ENCODE measurements around the gene NT5C3B.

NT5C3B gene

DNA sequence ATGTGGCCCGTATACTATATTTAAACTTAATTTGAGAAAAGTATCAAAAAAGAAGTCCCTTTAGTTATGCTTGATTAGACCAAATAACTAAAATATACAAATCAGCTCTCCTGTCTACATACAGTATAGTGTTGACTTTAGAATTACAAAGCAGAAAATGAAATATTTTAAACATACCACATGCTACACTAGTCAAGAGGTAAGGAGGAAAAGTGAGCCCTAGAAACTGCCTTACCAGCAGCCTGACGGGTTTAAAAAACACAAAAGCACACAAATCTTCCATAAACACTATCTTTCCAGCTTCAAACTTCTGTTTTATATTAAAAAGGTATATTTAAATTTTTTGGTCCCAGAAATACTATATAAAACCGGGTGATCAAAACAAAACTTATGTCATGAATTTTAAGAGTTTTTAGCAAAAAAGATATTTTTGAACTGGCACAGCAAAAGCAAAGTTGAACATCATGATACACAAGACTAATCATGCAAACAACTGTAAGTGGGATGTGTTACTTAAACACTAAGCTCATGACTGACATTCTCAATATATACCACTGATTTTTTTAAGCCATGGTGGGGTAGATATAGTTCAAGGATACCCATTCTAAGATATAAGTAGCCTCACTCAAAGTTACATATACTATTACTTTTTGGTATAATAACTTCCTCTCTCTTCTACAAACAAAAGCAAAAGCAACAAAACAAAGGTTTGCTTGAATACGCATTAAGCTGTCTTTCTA lies 13.4 kb upstream of the NT5C3B start:
- Histone ChIP-seq H3K4me3 (ENCODE audit: low read depth, low read length) (no peak overlapping the region), H3K9me3 (ENCODE audit: control insufficient read depth, insufficient read depth, low read depth, low read length) (no peaks in the 10 kb centered on the region), H3K36me3 (ENCODE audit: control insufficient read depth in 2 of 2, insufficient read depth in 1 of 2, low read length in 2 of 2) (peaks cover 16 to 22% of the 10 kb centered on the region in 2 experiments; a peak in 2 of 3 replicates), H3K4me1 (ENCODE audit: control insufficient read depth, insufficient read depth, low read length) (peaks cover 19% of the 10 kb centered on the region), H3K27ac (ENCODE audit: extremely low read depth, low read depth, low read length) (no peak overlapping the region)
- TF ChIP-seq ZNF335 (tag by site-specific recombination; conservative IDR thresholded peaks at IDR 0.05) (0 out of 2 replicates have a peak, but pooled peaks have one; percentile 33), ZNF792 (tag by site-specific recombination; IDR thresholded peaks at IDR 0.05) (no peak)
- TF ChIP-seq, protein P1, sequence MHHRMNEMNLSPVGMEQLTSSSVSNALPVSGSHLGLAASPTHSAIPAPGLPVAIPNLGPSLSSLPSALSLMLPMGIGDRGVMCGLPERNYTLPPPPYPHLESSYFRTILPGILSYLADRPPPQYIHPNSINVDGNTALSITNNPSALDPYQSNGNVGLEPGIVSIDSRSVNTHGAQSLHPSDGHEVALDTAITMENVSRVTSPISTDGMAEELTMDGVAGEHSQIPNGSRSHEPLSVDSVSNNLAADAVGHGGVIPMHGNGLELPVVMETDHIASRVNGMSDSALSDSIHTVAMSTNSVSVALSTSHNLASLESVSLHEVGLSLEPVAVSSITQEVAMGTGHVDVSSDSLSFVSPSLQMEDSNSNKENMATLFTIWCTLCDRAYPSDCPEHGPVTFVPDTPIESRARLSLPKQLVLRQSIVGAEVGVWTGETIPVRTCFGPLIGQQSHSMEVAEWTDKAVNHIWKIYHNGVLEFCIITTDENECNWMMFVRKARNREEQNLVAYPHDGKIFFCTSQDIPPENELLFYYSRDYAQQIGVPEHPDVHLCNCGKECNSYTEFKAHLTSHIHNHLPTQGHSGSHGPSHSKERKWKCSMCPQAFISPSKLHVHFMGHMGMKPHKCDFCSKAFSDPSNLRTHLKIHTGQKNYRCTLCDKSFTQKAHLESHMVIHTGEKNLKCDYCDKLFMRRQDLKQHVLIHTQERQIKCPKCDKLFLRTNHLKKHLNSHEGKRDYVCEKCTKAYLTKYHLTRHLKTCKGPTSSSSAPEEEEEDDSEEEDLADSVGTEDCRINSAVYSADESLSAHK (tag by site-specific recombination; IDR thresholded peaks at IDR 0.05): peak; percentile 64
- CTCF ChIA-PET: interaction anchor here (0.6 to 1.6 kb wide), 5 partner anchors 10 to 112 kb away, joined by 3 to 4 read pairs (median 3); no protein-coding TSS in a partner anchor
- POLR2A ChIA-PET: interaction anchor here (0.5 to 1.4 kb wide), 5 partner anchors 15 to 171 kb away, joined by 3 to 4 read pairs (median 3); partner anchors contain the start of genes EIF1, JUP and KLHL11

DNA sequence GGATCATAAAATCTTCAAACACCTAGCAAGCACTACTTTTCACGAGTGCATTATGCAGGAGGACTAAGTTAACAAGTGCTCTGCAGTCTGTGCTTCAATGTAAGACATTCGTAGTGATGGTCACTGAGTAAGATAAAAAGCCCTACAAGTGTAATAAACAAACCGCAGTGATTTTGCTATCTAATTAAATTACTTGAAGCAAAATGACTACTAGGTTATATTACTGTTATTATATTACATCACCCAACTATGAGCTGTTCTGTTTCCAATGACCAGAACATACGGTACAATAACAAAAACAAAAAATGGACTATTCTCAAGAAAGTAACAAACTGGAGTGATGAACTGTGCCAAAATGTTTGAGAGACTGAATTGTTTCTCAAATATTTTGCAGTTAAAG lies 12.8 kb upstream of the NT5C3B start:
- Histone ChIP-seq H3K9me3 (ENCODE audit: control insufficient read depth, insufficient read depth, low read depth, low read length) (no peaks in the 10 kb centered on the region), H3K4me1 (ENCODE audit: control insufficient read depth, insufficient read depth, low read length) (peaks cover 19% of the 10 kb centered on the region), H3K36me3 (ENCODE audit: control insufficient read depth in 2 of 2, insufficient read depth in 1 of 2, low read length in 2 of 2) (peaks cover 16% of the 10 kb centered on the region in 2 experiments; a peak in 2 of 3 replicates), H3K27ac (ENCODE audit: extremely low read depth, low read depth, low read length) (no peak overlapping the region), H3K4me3 (ENCODE audit: low read depth, low read length) (no peak overlapping the region)
- CTCF ChIA-PET: interaction anchor here (0.8 to 1.6 kb wide), 5 partner anchors 11 to 112 kb away, joined by 3 to 4 read pairs (median 3); partner anchors contain the start of gene KLHL10
- POLR2A ChIA-PET: interaction anchor here (0.5 to 1.4 kb wide), 5 partner anchors 16 to 172 kb away, joined by 3 to 4 read pairs (median 3); partner anchors contain the start of genes EIF1, JUP and KLHL11
- TF ChIP-seq ZNF248 (tag by site-specific recombination; IDR thresholded peaks at IDR 0.05): no peak
- TF ChIP-seq BCL11A (tag by site-specific recombination; IDR thresholded peaks at IDR 0.05; ENCODE audit: low read depth): peak; percentile 65; the same call in 1 of the 2 replicates
- TF ChIP-seq HOXC10 (CRISPR knock-in tag; IDR thresholded peaks at IDR 0.05): no peak
- TF ChIP-seq ZFP41 (tag by site-specific recombination; IDR thresholded peaks at IDR 0.05; ENCODE audit: borderline replicate concordance): no peak
- peak; percentile 88 for TF ChIP-seq SCRT2 (tag by site-specific recombination; IDR thresholded peaks at IDR 0.05)
- TF ChIP-seq TRIM28 (IDR thresholded peaks at IDR 0.05; ENCODE audit: borderline replicate concordance, low read length): 0 out of 2 replicates have a peak, but pooled peaks have one; percentile 9
- TF ChIP-seq, protein P2, sequence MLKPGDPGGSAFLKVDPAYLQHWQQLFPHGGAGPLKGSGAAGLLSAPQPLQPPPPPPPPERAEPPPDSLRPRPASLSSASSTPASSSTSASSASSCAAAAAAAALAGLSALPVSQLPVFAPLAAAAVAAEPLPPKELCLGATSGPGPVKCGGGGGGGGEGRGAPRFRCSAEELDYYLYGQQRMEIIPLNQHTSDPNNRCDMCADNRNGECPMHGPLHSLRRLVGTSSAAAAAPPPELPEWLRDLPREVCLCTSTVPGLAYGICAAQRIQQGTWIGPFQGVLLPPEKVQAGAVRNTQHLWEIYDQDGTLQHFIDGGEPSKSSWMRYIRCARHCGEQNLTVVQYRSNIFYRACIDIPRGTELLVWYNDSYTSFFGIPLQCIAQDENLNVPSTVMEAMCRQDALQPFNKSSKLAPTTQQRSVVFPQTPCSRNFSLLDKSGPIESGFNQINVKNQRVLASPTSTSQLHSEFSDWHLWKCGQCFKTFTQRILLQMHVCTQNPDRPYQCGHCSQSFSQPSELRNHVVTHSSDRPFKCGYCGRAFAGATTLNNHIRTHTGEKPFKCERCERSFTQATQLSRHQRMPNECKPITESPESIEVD (tag by site-specific recombination; IDR thresholded peaks at IDR 0.05): peak; percentile 79
- TF ChIP-seq ZNF350 (tag by site-specific recombination; IDR thresholded peaks at IDR 0.05): no peak
- TF ChIP-seq ZNF600 (tag by site-specific recombination; IDR thresholded peaks at IDR 0.05): peak; percentile 42; the same call in 1 of the 2 replicates
- 0 out of 2 replicates have a peak, but pooled peaks have one; percentile 18 for TF ChIP-seq SCRT1 (tag by site-specific recombination; IDR thresholded peaks at IDR 0.05; ENCODE audit: borderline replicate concordance)
- peak; percentile 68 for TF ChIP-seq FEZF1 (tag by site-specific recombination; IDR thresholded peaks at IDR 0.05)
- TF ChIP-seq YY1 (tag by site-specific recombination; IDR thresholded peaks at IDR 0.05): no peak
- TF ChIP-seq ZNF623 (tag by site-specific recombination; IDR thresholded peaks at IDR 0.05): no peak
- TF ChIP-seq ZEB2 (tag by site-specific recombination; IDR thresholded peaks at IDR 0.05): 0 out of 2 replicates have a peak, but pooled peaks have one; percentile 35
- TF ChIP-seq ZSCAN16 (tag by site-specific recombination; IDR thresholded peaks at IDR 0.05): peak; percentile 75; the same call in 1 of the 2 replicates
- TF ChIP-seq ZNF629 (tag by site-specific recombination; IDR thresholded peaks at IDR 0.05): peak; percentile 69
- TF ChIP-seq ZSCAN30 (tag by site-specific recombination; IDR thresholded peaks at IDR 0.05): peak; percentile 93
- peak; percentile 51; the same call in 1 of the 2 replicates for TF ChIP-seq OSR2 (tag by site-specific recombination; IDR thresholded peaks at IDR 0.05)
- peak; percentile 52; the same call in 1 of the 2 replicates for TF ChIP-seq ZNF561 (tag by site-specific recombination; IDR thresholded peaks at IDR 0.05; ENCODE audit: borderline replicate concordance)
- TF ChIP-seq, protein P3, sequence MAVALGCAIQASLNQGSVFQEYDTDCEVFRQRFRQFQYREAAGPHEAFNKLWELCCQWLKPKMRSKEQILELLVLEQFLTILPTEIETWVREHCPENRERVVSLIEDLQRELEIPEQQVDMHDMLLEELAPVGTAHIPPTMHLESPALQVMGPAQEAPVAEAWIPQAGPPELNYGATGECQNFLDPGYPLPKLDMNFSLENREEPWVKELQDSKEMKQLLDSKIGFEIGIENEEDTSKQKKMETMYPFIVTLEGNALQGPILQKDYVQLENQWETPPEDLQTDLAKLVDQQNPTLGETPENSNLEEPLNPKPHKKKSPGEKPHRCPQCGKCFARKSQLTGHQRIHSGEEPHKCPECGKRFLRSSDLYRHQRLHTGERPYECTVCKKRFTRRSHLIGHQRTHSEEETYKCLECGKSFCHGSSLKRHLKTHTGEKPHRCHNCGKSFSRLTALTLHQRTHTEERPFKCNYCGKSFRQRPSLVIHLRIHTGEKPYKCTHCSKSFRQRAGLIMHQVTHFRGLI (tag by site-specific recombination; IDR thresholded peaks at IDR 0.05): peak; percentile 87
- TF ChIP-seq, protein P4, sequence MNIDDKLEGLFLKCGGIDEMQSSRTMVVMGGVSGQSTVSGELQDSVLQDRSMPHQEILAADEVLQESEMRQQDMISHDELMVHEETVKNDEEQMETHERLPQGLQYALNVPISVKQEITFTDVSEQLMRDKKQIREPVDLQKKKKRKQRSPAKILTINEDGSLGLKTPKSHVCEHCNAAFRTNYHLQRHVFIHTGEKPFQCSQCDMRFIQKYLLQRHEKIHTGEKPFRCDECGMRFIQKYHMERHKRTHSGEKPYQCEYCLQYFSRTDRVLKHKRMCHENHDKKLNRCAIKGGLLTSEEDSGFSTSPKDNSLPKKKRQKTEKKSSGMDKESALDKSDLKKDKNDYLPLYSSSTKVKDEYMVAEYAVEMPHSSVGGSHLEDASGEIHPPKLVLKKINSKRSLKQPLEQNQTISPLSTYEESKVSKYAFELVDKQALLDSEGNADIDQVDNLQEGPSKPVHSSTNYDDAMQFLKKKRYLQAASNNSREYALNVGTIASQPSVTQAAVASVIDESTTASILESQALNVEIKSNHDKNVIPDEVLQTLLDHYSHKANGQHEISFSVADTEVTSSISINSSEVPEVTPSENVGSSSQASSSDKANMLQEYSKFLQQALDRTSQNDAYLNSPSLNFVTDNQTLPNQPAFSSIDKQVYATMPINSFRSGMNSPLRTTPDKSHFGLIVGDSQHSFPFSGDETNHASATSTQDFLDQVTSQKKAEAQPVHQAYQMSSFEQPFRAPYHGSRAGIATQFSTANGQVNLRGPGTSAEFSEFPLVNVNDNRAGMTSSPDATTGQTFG (tag by site-specific recombination; IDR thresholded peaks at IDR 0.05; ENCODE audit: borderline replicate concordance): no peak
